GM23338 (cell line): ENCODE measurements around the gene MAMLD1.
A peak's percentile ranks its signal among the peaks of the same experiment; 100 is the strongest.

Source experiments
- CTCF ChIP-seq, 2 experiments: fragments of 200-600 bp in 1 of 2; sonication (generic) in 1 of 2; conservative IDR thresholded peaks; 2 replicates each; pipeline versions ENCODE4 v1.5.1 to v1.6.1; 2016 to 2017; ENCODE audit warnings: antibody characterized with exemption in 2 of 2, low read depth in 2 of 2, mild to moderate bottlenecking in 2 of 2, moderate library complexity in 1 of 2
- EZH2 ChIP-seq: fragments of 200-600 bp; sonication (generic); IDR thresholded peaks from one replicate; pipeline ENCODE4 v1.8.0; 2017; ENCODE audit warnings: antibody characterized with exemption, mild to moderate bottlenecking, low read depth; ENCODE audit not compliant: unreplicated experiment
- EZH2phosphoT487 ChIP-seq: fragments of 200-600 bp; sonication (generic); IDR thresholded peaks from one replicate; pipeline ENCODE4 v1.8.1; 2018; ENCODE audit warnings: antibody characterized with exemption; ENCODE audit not compliant: unreplicated experiment
- JUNB ChIP-seq: IDR thresholded peaks from one replicate; pipeline ENCODE4 v1.6.1; 2016; ENCODE audit warnings: antibody characterized with exemption; ENCODE audit not compliant: unreplicated experiment
- NANOG ChIP-seq: IDR thresholded peaks from 2 replicates; pipeline ENCODE4 v1.6.1; 2016; ENCODE audit warnings: antibody characterized with exemption, borderline replicate concordance
- POLR2AphosphoS5 ChIP-seq: IDR thresholded peaks from 2 replicates; pipeline ENCODE4 v1.6.1; 2016; ENCODE audit warnings: antibody characterized with exemption, low read depth
- REST ChIP-seq: IDR thresholded peaks from one replicate; pipeline ENCODE4 v1.6.1; 2018; ENCODE audit warnings: antibody characterized with exemption; ENCODE audit not compliant: unreplicated experiment
- STAT1 ChIP-seq: IDR thresholded peaks from one replicate; pipeline ENCODE4 v1.6.1; 2016; ENCODE audit warnings: antibody characterized with exemption; ENCODE audit not compliant: unreplicated experiment

- TF ChIP-seq CTCF (conservative IDR thresholded peaks at IDR 0.05; ENCODE audit: low read depth in 2 of 2), result peak in 1 of 2 experiments; percentile 67; a peak in 3 of 4 replicates
- TF ChIP-seq POLR2AphosphoS5, result no peak
- TF ChIP-seq REST, result no peak
- TF ChIP-seq EZH2, result no peak
- no peak for TF ChIP-seq JUNB
- no peak for TF ChIP-seq STAT1
- no peak for TF ChIP-seq NANOG
- no peak for TF ChIP-seq EZH2phosphoT487
These were observed 2.2 kb downstream of the MAMLD1 start for GRCh38 chrX:150365051-150365989.
